IPS-NIHi11 (cell line): ENCODE results near the gene RCOR3.
"Not testable (repeated sequence)": the region's sequence is repeated elsewhere in the genome, so short reads cannot be mapped to it uniquely, and the experiment has no call there.

Experiments
- DNase-seq: peaks from one replicate; pipeline ENCODE4 v3.0.0; 2012; ENCODE audit warnings: mixed read lengths, low spot score

The RCOR3 gene

GRCh38 chr1:211258756-211259637, at the start of gene RCOR3:
Gene RCOR3 (plus strand): TSS chr1:211259366. CDS start chr1:211259561, 195 bp downstream.
- DNase-seq, result peak; percentile 86

GRCh38 chr1:211210052-211210451, 49.1 kb upstream of the RCOR3 start:
- DNase-seq, result no peak

DNA sequence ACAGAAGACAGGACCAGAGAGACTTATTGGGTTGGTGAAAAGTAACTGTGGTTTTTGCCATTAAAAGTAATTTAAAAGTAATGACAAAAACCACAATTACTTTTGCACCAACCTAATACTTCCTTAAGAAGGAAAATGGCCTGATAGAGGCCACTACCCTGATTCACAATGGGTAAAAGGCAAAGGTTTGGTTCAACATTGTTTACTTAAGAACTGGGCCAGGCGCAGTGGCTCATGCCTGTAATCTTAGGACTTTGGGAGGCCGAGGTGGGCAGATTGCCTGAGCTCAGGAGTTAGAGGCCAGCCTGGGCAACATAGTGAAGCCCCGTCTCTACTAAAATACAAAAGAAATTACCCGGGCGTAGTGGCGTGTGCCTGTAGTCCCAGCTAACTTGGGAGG, 48.2 kb upstream of the RCOR3 start:
- DNase-seq, result no peak

- DNase-seq, result no peak
Measured at GRCh38 chr1:211213702-211214101, 45.5 kb upstream of the RCOR3 start.

DNA sequence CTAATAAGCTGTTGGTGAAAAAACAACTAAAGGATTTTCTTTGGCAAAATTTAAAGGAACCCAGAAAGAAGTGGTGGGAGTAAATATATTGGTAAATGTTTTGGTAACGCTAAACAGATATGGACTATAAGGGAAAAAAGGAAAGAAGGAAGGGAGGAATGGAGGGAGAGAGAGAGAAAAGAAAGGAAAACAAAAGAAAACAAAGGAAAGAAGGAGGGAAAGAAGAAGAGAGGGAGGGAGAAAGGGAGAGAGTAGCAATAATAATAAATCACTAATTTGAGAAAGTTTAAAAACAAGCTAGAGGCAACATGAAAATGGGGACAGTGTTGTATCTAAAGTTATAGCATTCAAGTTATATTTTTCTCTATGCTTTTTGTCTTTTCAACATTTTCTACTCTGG, 43.6 kb upstream of the RCOR3 start:
- no peak for DNase-seq

GRCh38 chr1:211217392-211217791, 41.8 kb upstream of the RCOR3 start:
- no peak for DNase-seq

GRCh38 chr1:211222469-211223234, 36.5 kb upstream of the RCOR3 start:
- not testable (repeated sequence) for DNase-seq

GRCh38 chr1:211228573-211229364, 30.4 kb upstream of the RCOR3 start:
- DNase-seq, result not testable (repeated sequence)

DNA sequence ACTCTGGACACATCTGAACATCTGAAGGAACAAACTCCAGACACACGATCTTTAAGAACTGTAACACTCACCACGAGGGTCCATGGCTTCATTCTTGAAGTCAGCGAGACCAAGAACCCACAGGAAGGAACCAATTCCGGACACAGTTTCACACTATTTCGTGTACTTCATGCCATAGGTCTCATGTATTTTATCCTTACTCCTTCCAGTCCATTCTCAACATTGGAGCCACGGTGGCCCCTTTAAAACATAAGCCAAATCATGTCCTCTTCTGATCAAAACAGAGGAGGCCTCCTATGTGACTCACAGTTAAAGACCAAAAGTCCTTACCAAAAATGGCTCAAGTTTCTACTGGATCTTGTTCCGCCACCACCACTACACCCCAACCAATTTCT, 29.8 kb upstream of the RCOR3 start:
- no peak for DNase-seq

- no peak for DNase-seq
Measured at GRCh38 chr1:211231873-211232272, 27.3 kb upstream of the RCOR3 start.

GRCh38 chr1:211236633-211237320, 22.4 kb upstream of the RCOR3 start:
- no peak for DNase-seq

- DNase-seq, result no peak
Measured at GRCh38 chr1:211237579-211237978, 21.6 kb upstream of the RCOR3 start.

DNA sequence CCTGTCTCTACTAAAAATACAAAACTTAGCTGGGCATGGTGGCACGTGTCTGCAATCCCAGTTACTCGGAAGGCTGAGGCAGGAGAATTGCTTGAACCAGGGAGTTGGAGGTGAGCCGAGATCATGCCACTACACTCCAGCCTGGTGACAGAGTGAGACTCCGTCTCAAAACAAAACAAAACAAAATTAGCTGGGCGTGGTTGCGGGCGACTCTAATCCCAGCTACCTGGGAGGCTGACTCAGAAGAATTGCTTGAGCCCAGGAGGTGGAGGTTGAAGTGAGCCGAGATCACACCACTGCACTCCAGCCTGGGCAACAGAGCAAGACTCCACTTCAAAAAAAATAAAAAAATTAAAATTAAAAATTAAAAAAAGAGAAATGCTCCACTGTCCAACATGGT, 18.6 kb upstream of the RCOR3 start:
- not testable (repeated sequence) for DNase-seq

DNA sequence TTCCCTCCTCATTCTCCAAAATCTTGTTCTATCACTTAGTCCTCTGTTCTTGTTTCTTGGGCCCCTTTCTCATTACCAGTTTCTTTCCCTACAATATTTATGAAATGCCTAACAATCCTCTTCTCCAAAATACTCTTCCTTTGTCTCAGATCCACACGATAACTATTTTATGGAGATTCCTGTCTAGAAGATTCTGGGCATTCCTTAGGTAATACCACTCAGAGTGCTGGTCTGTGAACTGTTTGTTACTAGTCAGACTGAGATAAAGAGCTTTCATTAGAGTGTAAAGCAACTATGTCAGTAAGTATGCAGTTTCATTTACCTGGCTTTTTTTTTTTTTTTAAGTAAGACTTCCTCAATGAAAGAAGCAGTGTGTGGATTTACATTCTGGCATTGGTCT, 18.1 kb upstream of the RCOR3 start:
- no peak for DNase-seq

DNA sequence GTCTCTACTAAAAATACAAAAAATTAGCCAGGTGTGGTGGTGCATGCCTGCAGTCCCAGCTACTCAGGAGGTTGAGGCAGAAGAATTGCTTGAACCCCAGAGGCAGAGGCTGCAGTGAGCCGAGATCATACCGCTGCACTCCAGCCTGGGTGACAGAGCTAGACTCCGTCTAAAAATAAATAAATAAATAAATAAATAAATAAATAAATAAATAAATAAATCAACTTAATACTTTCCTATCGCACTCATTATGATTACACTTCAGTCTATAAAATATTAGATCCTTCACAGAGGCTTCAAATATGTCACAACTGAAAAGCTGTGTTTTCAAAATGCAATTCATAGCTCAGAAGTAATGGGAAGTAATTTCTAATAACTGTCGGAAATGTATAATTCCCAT, 15.5 kb upstream of the RCOR3 start:
- not testable (repeated sequence) for DNase-seq

GRCh38 chr1:211246583-211246982, 12.6 kb upstream of the RCOR3 start:
- not testable (repeated sequence) for DNase-seq

DNA sequence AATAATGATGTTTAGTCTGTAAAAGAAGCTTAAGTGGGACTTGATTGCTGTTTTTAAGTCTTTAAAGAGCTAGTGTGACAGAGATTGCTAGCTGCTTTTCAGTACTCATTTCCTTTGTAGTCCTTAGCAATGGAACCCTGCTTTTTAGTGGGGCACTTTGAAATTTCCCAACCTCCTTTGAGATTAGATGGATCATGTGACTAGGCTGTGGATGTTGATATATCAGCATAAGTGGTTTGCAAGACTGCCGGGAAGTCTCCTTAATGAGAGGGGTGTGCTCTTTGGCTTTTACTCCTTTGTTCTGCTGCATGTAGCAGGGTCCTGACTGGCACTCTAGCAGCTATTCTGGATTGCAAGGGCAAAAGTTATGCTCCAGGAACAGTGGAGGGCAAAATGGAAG, 11.2 kb upstream of the RCOR3 start:
- no peak for DNase-seq

DNA sequence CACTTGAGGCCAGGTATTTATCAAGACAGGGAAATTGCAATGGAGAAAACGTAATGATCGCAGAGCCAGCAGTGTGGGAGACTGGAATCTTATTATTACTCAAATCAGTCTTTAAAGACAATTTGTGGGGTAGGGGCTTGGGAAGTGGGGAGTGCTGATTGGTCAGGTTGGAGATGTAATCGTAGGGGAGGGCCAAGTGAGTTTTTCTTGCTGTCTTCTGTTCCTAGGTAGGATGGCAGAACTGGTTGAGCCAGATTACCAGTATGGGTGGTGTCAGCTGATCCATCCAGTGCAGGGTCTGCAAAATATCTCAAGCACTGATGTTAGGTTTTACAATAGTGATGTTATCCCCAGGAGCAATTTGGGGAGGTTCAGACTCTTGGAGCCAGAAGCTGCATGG, 9.6 kb upstream of the RCOR3 start:
- not testable (repeated sequence) for DNase-seq

DNA sequence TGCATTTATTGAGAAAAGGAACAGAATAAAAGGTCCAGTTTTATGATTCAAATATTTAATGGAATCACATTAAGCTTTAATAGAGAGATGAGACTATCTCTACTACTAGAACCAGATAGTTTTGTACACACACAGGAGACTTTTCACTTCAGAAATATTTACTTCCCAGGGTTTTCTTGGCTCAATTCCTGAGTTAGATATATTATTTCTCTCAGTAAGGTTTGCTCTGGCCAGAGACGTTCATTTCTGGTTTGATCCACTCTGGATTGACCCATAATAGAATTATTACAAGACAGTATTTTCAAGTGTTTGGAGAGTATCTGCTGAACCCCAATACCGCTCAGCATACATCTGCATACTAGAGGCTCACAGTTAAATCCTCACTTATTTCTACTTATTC, 1.3 kb upstream of the RCOR3 start:
- DNase-seq, result no peak

DNA sequence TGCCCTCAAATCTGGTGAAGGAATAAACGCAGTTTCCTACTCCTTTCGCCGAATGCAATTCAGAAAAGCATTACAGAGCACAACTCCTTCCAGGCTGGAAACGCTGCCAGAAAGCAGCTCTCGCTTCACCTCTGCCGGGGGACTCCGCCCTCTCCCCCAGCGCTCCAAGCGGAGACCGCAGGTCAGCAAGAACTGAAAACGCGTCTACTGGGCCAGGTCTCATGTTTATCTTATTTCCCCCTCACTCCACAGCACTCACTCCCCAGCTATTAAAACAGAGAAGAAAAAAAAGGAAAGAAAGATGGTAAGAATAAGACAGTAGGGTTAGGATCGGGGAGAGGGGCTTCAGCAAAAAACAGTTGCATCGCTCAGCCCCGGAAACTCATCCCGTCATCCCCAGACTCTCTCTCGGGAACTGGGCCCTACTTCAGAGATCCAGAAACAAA, 833 bp upstream of the RCOR3 start:
- peak; percentile 70 for DNase-seq

GRCh38 chr1:211259638-211260126, 516 bp downstream of the RCOR3 start:
- peak; percentile 73 for DNase-seq
